A673 (cell line): Measurements from ENCODE around the gene CTSC. TPM values are rescaled to one million over a fixed set of nuclear protein-coding genes. Genes with fewer than 3 reads are reported as not detected.

ENCODE experiments used
- BruUV-seq: library from RNA; stranded (reverse); fragments of 400-500 nt; replicated peaks from 2 replicates; lab custom pipeline; 2021; lab: Mats Ljungman, UMichigan
- CTCF ChIA-PET: fragments of 300-600 bp; sonication (Branson Sonifier 250); formaldehyde crosslinking; loops from one replicate; lab custom pipeline; 2022; ENCODE audit warnings: antibody characterized with exemption; lab: Charles Lee
- POLR2A ChIA-PET: fragments of 300-600 bp; sonication (Branson Sonifier 250); formaldehyde crosslinking; loops from one replicate; lab custom pipeline; 2022; ENCODE audit warnings: antibody characterized with exemption; ENCODE audit not compliant: low non-redundant PET; lab: Charles Lee
- DNase-seq: peaks from one replicate; pipeline ENCODE4 v3.0.0-alpha.2; 2015; ENCODE audit warnings: low spot score
- H3K27ac ChIP-seq: fragments of 200-600 bp; sonication (generic); 2 replicates; pipeline ENCODE4 v1.5.1; 2016; ENCODE audit warnings: mixed run types, low read depth, mild to moderate bottlenecking, mixed read lengths, antibody characterized with exemption, low read length; ENCODE audit not compliant: poor library complexity, severe bottlenecking
- H3K27me3 ChIP-seq: fragments of 200-600 bp; sonication (generic); replicated peaks from 2 replicates; pipeline ENCODE4 v1.6.1; 2017; ENCODE audit warnings: mixed run types, low read depth, mild to moderate bottlenecking, mixed read lengths, antibody characterized with exemption, low read length; ENCODE audit not compliant: insufficient read depth, poor library complexity
- H3K36me3 ChIP-seq: fragments of 200-600 bp; sonication (generic); 2 replicates; pipeline ENCODE4 v1.6.1; 2016; ENCODE audit warnings: mixed run types, mild to moderate bottlenecking, mixed read lengths, antibody characterized with exemption, low read length; ENCODE audit not compliant: insufficient read depth, poor library complexity, severe bottlenecking
- H3K4me1 ChIP-seq: fragments of 200-600 bp; sonication (generic); 2 replicates; pipeline ENCODE4 v1.6.1; 2017; ENCODE audit warnings: mixed run types, mild to moderate bottlenecking, mixed read lengths, antibody characterized with exemption, low read length; ENCODE audit not compliant: insufficient read depth, poor library complexity, severe bottlenecking
- H3K4me3 ChIP-seq: fragments of 200-600 bp; sonication (generic); 2 replicates; pipeline ENCODE4 v1.5.1; 2016; ENCODE audit warnings: low read depth, mixed run types, mild to moderate bottlenecking, mixed read lengths, low read length; ENCODE audit not compliant: poor library complexity, severe bottlenecking
- H3K9me3 ChIP-seq: fragments of 200-600 bp; sonication (generic); 2 replicates; pipeline ENCODE4 v1.6.1; 2016; ENCODE audit warnings: mixed run types, low read depth, mild to moderate bottlenecking, mixed read lengths, antibody characterized with exemption, low read length; ENCODE audit not compliant: poor library complexity, severe bottlenecking
- EZH2 ChIP-seq: fragments of 200-600 bp; sonication (generic); IDR thresholded peaks from 2 replicates; pipeline ENCODE4 v1.6.1; 2017; ENCODE audit warnings: borderline replicate concordance, low read depth, mild to moderate bottlenecking, mixed read lengths, antibody characterized with exemption, low read length; ENCODE audit not compliant: poor library complexity, severe bottlenecking
- intact Hi-C: fragments of 100-400 bp; cut with micrococcal nuclease; formaldehyde crosslinking; loops from one replicate; pipeline ENCODE4 v1.10.0; 2022; ENCODE audit not compliant: unreplicated experiment
- total RNA-seq: library from RNA; stranded (reverse); gene quantifications from 2 replicates; pipeline ENCODE4 v1.2.3, GENCODE V29; 2021
- TF ChIP-seq, protein P1 (sequence below): fragments of 300-800, 200-600 bp; sonication (generic); conservative IDR thresholded peaks from 2 replicates; pipeline ENCODE4 v1.5.1; 2017; ENCODE audit warnings: low read depth, mild to moderate bottlenecking, antibody characterized with exemption, low read length, moderate library complexity, mixed read lengths

The CTSC gene
- total RNA-seq, 1 experiment from 2014 or later = 116 TPM

DNA sequence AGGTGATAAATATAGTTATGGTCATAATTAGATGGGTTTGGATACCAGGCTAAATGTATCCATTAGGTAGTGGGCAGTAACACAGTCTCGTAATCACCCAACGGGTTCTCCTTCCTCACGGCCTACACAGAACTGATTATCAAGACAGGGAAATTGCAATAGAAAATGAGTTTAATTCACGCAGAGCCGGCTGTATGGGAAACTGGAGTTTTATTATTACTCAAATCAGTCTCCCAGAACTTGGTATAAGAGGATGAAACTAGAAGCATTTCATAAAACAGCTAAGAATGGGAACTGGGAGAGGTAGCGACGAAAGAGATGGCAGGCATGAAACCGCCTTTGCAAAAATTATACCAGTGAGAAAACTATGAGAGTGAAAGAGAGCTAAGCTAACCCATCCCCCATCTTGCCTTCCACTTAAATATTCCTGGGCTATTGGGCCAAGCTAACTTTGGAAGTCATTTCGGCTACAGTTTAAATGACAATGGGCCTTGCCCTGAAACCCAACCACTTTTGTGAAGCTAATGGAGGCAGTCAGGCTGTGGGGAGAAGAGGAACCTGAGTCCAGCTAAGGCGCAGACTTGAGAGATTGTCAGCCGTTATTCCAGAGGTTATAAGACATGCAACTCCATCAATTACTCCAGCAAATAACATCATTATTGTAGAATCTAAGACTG, 29.6 kb downstream of the CTSC start:
- intact Hi-C loops = no loop called here
- H3K4me1 ChIP-seq = no peaks in the 10 kb centered on the region
- no peaks in the 10 kb centered on the region for H3K36me3 ChIP-seq
- no TSS peak for BruUV-seq
- no peaks in the 10 kb centered on the region for H3K27me3 ChIP-seq
- H3K4me3 ChIP-seq = no peak overlapping the region
- DNase-seq = no peak
- no peak overlapping the region for H3K27ac ChIP-seq
- H3K9me3 ChIP-seq = no peaks in the 10 kb centered on the region
- TF ChIP-seq, protein P1, sequence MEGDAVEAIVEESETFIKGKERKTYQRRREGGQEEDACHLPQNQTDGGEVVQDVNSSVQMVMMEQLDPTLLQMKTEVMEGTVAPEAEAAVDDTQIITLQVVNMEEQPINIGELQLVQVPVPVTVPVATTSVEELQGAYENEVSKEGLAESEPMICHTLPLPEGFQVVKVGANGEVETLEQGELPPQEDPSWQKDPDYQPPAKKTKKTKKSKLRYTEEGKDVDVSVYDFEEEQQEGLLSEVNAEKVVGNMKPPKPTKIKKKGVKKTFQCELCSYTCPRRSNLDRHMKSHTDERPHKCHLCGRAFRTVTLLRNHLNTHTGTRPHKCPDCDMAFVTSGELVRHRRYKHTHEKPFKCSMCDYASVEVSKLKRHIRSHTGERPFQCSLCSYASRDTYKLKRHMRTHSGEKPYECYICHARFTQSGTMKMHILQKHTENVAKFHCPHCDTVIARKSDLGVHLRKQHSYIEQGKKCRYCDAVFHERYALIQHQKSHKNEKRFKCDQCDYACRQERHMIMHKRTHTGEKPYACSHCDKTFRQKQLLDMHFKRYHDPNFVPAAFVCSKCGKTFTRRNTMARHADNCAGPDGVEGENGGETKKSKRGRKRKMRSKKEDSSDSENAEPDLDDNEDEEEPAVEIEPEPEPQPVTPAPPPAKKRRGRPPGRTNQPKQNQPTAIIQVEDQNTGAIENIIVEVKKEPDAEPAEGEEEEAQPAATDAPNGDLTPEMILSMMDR = no peak
- no peak for TF ChIP-seq EZH2
- POLR2A ChIA-PET = no interaction called here
- CTCF ChIA-PET = no interaction called here

- Histone ChIP-seq H3K4me3 (no peak overlapping the region), H3K27ac (no peak overlapping the region), H3K4me1 (no peaks in the 10 kb centered on the region), H3K9me3 (no peaks in the 10 kb centered on the region), H3K27me3 (no peaks in the 10 kb centered on the region), H3K36me3 (no peaks in the 10 kb centered on the region)
- TF ChIP-seq EZH2 = no peak
- TF ChIP-seq, protein P1 = no peak
- ChIA-PET POLR2A (no interaction called here), CTCF (no interaction called here)
- intact Hi-C loops = no loop called here
- no TSS peak for BruUV-seq
- no peak for DNase-seq
These were observed 30.8 kb downstream of the CTSC start for GRCh38 chr11:88306785-88307184.

- Histone ChIP-seq H3K9me3 (no peaks in the 10 kb centered on the region), H3K4me3 (no peak overlapping the region), H3K36me3 (no peaks in the 10 kb centered on the region), H3K27ac (no peak overlapping the region), H3K4me1 (no peaks in the 10 kb centered on the region), H3K27me3 (no peaks in the 10 kb centered on the region)
- intact Hi-C loops = no loop called here
- ChIA-PET POLR2A (interaction anchor here (0.6 kb wide), 1 partner anchor 32 kb away, joined by 3 read pairs; the partner anchor contains the start of gene CTSC), CTCF (no interaction called here)
- DNase-seq = no peak
- TF ChIP-seq, protein P1 = no peak
- no peak for TF ChIP-seq EZH2
- no TSS peak for BruUV-seq
These were observed 32.1 kb downstream of the CTSC start for GRCh38 chr11:88305430-88305829.
